ENCODE measurements around the gene KY.

KY gene

DNA sequence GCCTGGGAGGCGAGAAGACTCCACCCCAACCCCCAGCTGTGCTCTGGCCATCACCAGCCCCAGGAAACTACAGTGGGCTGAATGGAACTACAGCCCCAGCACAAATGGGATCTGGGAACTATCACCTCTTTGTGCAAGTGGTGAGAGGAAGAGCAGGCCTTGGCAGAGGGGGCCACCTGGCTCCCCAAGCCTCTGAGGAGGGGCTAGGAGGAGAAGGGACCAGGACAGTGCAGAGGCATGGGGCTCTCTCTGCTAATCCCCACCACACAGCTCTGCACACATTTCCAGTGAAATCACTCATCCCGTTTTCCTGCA lies 31.6 kb downstream of the KY start:
- no peak for DNase-seq (ENCODE audit: low read depth)

DNA sequence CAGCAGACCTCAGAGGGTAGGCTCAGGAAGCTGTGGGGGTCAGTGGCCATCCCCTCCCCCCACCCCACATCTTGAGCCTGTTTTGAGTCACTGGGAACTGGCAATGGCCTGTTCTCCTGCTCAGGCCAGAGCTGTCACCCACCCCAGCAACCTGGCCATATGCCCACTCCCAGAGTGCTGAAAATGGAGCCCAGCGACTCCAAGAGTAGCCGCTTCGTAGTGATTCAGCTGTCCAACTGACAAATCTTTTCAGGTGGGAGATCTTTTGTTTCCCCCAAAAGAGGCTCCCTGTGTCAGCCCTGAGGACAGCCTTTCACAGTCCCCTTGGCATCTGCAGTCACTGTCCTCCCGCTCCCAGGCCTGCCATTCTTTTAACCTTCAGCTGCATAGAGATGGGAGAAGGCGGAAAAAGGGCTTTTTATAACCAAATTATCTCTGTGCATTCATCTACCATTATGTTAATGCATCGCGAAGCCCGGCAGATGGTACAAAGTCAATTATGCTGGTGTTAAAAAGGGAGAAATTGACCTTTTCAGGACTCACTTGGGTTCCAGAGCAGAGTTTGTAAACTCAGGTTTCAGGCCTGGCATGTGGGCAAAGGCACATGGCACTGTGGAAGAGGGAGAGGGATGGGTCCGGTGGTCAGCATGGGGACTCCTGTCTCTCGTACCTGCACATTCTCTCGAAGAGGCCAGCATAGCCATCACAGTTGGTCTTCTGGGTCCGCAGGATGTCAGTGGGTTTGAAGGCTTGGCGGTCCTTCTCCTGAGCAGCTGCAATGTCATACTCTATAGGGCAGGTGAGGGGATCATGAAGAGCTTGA lies 32.1 kb downstream of the KY start:
- no peak for DNase-seq (ENCODE audit: low read depth)

DNA sequence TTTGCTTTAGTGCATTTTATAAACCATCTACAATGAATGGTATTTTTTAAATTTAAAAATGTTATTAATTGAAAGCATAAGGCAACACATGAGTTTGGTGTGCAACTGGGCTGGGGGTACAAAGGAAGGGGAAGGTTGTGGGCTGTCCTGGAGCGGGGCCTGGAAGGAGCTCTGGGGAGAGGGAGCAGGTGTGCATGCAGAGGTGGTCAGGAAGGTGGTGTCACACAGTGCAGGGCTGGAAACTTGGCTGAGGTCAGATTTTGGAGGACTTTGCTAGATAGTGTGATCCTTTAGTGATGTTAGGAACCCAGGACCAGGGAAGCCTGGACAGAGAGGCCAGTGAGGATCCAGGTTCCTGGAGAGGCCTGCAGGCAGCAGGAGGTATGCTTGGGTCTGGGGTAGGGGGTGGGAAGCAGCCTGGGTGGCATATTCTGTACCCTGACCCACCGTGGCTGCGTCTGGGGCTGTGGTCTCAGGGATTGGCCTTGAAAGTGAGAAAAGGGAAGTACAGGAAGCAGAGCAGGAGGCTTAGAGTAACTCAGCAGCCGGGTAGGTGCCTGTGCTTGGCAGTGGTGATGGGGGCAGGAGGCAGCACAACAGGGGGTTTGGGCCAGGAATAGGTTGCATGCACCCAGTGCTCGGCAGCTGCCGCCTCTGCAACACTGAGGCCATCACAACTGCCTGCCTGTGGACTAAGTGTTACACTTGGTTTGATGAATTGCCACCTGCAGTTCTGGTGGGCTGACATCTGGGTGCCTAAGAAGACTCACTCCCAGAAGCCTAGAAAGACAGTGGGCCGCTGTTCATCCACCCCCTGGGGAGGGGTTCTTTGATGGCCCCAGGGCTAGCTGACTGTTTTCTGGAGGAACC lies 33.0 kb downstream of the KY start:
- DNase-seq (ENCODE audit: low read depth), result no peak

DNA sequence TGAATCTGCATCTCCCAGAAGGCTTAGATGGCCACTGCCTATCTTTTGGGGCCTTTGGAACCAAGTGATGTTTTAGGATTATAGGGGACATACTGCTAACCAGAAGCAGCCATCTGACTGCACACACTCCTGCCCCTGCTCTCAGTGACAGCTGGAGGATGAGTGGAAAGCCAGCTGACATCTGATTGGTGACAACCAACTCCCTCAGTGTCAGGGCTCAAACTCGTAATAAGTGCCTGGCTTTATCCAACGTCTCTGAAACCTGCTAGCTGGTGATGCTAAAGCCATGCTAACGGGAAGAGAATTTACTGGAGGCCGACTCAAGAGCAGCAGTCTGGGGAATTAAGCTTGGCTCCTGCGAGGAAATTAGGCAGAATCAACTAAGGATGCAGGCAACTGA lies 35.1 kb downstream of the KY start:
- no peak for DNase-seq (ENCODE audit: low read depth)

DNA sequence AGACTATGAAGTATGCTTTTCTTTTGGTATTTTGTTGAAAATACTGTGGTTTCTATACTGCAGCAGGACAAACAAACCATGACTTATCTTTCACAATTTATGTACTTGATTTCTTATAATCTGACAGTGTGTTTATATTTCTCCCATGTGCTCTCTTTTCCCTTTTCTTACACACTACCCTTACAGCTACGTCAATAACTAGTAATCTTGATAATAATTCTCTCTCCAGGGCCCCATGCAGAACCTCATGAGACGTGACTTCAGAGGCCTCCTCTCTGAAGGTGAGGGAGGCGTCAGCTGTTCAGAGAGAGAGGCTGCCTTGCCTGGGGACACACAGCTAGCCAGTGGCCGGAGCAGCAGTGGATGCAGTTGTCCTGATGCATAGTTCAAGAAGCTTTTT lies 35.9 kb downstream of the KY start:
- no peak for DNase-seq (ENCODE audit: low read depth)

DNA sequence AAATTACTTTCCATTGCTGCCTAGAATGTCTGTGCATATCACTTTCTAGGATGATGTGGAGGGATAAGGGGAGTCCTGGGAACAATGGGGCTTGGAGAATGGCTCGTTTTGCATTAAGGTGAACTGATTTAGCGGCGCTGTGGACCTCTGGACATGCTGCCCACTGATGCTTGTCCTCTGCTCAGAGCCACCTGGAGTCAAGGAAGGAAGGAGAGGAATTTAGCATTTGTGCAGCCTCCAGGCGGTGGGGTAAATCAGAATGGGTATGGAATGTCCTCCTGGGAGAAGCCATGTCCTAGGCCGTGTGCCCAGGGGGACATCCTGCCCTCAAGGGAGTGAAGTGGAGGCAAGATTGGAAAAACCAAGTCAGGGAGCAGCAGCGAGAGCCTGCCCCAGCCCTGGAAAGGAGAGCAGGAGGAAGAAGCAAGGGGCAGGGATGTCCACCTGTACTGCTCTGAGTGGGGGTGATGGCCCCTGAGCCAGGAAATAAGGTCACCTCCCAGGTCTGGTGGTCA lies 37.8 kb downstream of the KY start:
- DNase-seq (ENCODE audit: low read depth), result no peak

DNA sequence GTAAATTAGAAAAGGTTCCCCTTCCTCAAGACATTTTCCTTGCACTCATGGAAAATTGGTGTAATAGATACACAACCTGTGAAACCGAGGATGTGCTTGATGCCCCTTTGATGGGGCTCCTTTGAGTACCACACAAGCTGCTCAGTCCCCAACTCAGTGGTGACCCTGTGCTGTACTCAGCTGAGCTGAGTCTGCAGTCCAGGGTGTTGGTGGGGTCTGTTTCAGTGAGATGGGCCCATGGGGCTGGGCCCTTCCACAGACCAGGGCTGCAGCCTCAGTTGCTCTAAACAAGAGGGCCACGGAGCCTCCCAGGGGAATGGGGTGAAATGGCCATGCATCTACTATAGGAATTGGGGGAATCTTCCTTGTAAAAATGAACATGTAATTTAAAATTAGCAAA lies 39.3 kb downstream of the KY start:
- no peak for DNase-seq (ENCODE audit: low read depth)

DNA sequence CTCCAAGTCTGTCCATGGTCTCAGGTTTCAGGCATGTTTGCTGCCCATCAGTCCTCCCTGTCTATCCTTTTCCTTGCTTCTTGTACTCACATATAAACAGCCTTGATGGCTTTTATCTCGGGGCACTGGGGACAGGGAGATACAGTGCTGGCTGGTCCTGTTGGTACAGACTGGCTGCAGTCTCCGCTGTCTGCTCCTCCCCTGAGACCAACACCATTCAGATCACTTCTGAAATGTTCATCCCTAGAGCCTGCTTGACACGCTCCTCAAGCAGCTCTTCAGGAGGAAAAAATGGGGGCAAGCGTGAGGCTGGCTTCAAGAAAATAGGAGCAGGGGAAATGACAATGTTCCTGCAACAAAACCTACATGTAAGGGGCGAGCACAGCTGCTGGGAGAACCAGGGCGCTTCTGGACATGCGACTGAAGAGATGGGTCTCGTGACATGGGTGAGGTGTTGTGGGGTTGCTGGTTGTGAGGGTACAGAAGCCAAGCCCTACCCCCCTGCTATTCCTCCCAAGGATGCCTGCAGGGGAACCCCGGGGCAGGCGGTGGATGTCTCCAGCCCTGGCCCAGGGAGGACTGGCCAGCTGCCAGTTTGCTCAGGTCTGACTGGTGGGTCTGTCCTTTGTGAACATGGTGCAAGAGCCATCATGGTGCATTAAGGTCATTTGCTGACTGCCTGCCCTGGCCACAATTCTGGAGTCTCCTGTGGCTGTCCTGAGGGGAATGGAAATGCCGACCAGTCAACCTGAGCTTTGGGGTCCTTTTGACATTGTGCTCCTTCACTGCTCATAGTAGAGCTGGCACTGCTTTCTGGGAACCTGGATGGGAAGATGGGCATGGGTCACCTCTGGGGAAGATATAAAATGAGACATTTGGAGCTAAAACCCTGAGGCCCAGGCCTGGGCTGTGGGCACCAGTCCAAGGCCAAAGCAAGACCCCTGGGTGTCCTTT lies 40.1 kb downstream of the KY start:
- no peak for DNase-seq (ENCODE audit: low read depth)

DNA sequence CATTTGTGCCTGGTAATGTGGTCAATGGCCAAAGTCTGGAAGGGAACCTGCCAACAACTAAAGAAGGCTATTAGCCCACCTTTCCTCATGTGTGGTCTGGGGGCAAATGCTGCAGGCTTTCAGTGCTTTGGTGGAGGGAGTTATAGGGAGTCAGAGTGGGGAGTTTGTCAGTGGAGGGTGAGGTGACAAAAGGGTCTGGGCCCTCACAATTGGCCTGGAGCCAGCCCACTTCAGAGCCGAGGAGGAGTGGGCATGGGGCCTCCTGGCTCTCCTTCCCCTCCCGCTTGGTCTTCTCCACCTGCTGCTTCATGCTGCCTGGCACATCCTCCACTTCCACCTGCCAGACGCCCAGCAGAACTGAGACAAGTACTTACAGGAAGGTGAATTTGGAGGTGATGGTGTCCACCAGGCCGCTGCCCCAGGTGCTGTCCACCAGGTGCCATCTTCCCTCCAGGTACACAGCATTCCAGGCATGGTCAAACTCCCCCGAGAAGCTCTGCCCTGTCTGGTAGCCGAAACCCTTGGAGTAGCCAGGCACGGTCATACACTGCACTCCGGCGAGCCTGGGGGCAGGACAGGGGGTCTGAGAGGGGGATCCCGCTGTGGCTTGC lies 40.9 kb downstream of the KY start:
- DNase-seq (ENCODE audit: low read depth), result no peak

DNA sequence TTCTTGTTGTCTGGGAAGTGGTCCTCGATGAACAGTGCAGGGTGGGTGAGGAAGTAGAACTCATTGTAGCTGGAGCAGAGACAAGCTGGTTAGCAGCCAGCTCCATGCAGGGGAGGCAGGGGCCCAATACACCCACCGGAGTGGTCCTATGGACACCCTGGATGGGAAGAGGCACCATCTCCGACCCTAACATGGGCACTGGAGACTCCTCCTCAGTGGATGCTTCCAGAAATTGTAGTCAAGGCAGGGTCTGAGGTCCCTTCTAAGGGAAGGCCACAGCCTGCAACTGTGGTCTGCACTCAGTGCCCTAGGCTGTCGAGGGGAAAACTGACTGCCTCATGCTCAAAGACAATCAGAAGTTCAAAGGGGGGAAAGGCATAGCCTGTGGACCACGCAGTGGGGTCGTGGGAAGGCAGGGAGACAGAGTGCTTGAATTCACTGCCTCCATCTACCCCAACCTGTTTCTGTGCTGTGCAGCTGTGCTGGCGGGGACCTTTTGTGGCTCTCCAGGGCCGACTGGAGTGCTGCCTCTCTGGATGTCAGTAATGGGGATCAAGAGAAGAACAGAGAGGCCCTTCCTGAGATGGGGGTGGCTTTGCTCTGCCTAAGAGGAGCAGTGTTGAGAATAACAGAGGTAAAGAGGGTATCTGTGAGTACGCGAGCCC lies 41.9 kb downstream of the KY start:
- DNase-seq (ENCODE audit: low read depth), result no peak

DNA sequence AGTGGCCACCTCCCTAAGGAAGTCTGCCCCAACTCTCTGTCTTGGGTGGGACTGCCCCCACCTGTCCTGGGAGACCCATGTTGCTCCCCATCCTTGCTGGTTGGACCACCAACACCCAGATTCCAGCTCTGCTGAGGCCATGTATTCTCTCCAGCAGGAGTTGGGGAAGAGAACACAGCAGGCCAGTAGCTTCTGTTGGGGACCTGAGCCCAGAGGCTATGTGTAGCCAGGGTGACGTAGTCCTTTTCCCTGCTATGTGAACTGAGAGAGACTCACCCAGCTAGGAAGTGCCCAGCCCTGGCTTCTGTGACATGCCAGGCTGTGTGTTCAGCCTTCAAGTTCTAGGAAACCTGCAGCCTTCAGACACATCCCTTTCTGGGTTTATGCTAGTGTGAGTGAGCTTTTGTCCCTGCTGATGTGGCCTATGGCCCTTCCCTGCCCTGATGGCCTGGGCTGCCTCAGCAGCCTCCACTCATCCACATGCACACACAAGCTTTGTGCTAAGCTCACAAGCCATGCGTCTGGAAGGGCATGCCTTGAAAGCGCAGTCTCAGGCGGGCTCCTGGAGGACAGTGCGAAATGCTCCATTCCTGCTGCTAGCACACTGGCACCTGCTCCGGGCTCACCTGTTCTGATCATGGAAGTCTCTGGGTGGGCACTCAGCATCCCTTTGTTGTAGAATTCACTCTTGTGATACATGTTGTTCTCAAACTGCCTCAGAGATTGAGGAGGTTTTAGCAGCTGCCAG lies 42.6 kb downstream of the KY start:
- DNase-seq (ENCODE audit: low read depth), result no peak

DNA sequence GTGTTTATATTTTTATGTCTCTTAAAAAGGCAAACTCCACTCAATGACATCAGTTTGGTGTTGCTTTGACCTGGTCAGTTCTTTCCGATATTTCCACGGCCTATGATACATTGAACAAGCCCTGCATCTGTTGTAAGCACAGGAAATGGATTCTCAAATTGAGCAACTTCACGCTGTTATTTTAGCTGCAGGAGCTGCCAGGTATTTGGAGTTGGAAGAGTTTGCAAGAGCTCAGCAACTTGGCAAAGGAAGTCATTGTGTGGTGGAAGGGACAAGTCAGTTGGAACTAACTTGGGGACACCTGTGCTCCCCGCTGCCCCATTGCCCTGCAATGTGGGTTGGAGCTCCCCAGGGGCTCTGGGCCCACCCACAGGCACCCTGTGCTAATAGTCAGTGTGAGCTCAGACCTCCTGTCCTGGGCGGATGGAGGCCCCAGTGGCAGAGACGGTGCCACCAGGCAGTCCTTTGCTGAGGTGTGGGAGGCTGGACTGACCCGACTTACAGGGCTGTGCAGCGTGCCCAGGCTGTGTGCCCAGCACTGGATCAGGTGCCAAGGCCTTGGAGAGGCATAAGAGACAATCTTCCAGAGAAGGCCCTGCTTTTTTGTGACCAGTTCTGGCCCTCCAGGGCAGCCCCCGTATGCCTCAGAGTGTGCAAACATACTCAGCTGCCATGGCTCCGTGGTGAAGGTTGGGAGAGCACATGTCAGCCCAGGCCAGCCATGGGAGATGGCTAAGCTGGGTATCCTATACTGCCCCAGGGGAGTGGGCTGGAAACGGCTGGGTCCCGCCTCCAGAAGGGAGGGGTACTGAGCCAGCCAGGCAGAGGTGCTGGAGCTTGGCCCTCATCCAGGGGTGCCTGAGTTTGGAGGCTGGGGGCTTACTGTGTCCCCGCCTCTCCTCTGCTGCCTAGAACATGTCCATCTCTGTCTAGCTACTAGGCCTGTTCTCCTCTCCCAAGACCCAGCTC lies 43.5 kb downstream of the KY start:
- no peak for DNase-seq (ENCODE audit: low read depth)

DNA sequence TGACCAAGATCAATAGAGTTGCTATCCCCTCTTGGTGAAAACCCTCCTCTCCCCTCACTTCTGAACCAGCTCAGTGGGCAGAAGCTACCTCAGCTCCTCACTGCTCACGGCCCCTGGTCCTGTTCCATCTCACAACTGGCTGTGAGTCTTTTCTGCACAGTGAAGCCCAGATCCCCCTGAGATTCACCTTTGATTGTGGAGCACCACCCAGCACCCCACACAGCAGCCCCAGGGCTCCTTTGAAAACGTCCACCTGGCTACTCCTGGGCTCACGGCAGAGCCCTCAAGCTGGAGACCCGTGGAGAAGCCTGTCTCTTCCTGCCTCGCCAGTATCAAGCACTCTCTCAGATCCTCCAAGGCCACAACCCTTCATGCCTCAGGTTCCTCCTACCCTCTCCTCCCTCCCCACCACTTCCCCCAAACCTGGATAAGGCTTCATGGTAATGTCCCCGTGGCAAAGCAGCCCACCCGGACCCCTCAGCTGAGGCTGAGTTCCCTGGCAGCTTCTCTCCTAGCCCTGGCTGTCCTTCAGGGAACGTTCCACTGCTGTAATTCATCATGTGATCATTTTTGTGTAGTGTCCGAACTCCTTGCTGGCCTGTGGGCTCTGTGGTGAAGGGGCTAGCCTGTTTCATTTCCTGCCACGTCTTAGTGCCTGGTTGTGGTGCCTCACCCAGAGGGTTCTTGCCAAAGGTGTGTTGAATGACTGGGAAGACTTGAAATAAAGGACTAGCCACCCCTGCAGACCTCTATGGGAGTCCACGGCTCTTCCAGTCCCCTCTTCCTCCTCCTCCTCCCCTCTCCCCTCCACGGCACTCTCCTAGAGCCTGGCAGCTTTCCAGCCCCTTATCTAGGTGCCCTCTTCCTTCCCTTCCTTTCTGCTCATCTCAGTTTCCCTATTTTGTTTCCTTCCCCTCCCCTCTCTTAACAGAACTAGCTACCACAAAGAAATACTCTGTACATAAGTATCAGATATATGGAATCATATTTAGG lies 44.5 kb downstream of the KY start:
- DNase-seq (ENCODE audit: low read depth), result no peak

DNA sequence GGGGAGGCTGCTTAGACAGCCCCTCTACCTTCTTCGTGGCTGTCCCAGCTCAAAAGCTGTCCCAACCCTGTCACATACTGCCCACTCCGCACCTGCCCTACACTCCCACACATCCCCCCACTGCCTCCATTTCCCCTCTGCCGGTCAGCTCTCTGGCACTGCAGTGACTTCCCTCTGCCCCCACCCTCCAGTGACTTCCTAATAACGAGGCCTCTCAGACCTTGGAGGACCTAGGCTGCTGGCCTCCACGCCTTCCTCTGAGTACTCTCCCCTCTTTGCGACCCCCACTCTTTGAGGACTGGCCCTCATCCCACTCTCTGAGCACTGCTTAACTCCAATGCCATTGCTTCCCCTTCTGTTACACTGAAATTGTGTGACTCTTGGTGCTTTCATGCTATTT lies 45.3 kb downstream of the KY start:
- no peak for DNase-seq (ENCODE audit: low read depth)

DNA sequence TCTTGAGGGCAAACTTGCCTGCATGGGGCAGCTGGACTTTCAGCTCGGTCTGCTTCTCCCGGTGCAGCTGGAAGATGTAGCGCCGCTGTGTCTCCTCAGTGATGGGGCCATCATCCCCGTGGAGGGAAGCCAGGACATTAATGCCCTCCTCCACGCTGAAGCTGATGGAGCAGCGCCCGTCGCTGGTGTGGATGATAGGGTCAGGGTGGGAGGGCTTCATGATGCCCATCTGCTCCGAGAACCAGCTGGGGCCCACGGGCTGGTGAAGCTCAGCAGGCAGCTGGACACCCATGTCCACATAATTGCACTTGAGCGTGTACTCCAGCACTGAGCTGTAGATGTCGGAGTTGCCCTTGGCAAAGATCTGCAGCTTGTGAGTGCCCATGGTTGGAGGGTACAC lies 46.9 kb downstream of the KY start:
- DNase-seq (ENCODE audit: low read depth), result no peak

DNA sequence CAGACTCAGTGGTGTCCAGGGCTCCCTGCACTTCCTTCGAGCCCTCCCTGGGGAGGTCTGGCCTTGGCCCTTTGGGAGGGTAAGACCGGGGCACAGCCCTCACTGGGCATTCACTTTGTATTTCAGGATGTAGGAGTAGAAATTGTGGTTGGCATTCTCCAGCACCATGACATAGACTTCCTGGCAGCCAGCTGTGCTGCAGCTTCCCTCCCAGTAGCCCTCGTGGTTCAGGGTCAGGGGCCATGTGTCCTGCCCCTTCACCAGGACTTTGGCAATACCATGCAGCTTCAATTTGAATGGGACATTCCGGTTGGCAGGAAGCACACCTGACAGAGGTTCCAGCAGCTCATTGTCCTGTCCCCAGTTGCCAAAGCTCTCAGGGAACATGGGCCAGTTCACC lies 47.3 kb downstream of the KY start:
- DNase-seq (ENCODE audit: low read depth), result no peak

DNA sequence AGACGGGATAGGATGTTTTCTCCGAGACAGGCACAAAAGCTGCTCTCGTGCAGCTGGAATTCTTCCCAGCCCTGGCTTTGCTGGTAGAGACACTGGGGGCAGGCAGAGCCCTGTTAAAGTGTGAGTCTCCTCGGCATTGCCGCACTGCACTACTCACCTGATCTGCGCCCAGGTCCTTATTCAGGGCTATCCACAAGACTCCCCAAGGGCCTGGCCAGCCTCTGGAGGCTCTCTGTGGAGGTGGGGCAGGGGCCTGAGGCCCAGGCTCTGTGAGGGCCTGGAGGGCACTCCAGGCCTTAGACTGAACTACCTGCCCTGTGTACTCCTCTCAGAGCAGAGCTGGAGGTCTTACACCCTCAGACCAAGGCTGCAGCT lies 48.4 kb downstream of the KY start:
- DNase-seq (ENCODE audit: low read depth), result no peak
